IMR-90 (cell line): Measurements from ENCODE around the gene OR4B1. TPM values are rescaled to one million over a fixed set of nuclear protein-coding genes. Genes with fewer than 3 reads are reported as not detected.
"Not testable (repeated sequence)": the region's sequence is repeated elsewhere in the genome, so short reads cannot be mapped to it uniquely, and the experiment has no call there.

Source experiments
- ATAC-seq: fragments of 200-7000 bp; cut with Tn5 transposase; 2 replicates; pipeline ENCODE4 v1.9.1; 2020; ENCODE audit warnings: low read depth, mild to moderate bottlenecking, moderate library complexity
- BruUV-seq: library from RNA; stranded (reverse); fragments of 400-500 nt; replicated peaks from 2 replicates; lab custom pipeline; 2021; lab: Mats Ljungman, UMichigan
- CTCF ChIA-PET: fragments of 300-600 bp; formaldehyde crosslinking; extraction: SDS; loops from one replicate; lab custom pipeline; 2021; ENCODE audit warnings: antibody characterized with exemption; lab: Yijun Ruan, JAX
- POLR2A ChIA-PET: fragments of 300-600 bp; sonication (Branson Sonifier 250); formaldehyde crosslinking; loops from one replicate; lab custom pipeline; 2022; ENCODE audit warnings: antibody characterized with exemption; ENCODE audit not compliant: unreplicated experiment; lab: Charles Lee
- DNase-seq: peaks from one replicate; pipeline ENCODE4 v3.0.0; 2013
- H2AFZ ChIP-seq: replicated peaks from 2 replicates; pipeline ENCODE3; 2013; ENCODE audit warnings: low read length, mild to moderate bottlenecking; ENCODE audit not compliant: poor library complexity
- H2AK5ac ChIP-seq: 2 replicates; pipeline ENCODE4 v1.6.1; 2013; ENCODE audit warnings: low read depth, low read length, inconsistent platforms
- H2AK9ac ChIP-seq: replicated peaks from 2 replicates; pipeline ENCODE3; 2013; ENCODE audit warnings: mild to moderate bottlenecking, low read depth, low read length, moderate library complexity; ENCODE audit not compliant: poor library complexity
- H2BK120ac ChIP-seq: 2 replicates; pipeline ENCODE4 v1.6.1; 2013; ENCODE audit warnings: low read depth, low read length, inconsistent platforms
- H2BK15ac ChIP-seq: 3 replicates; pipeline ENCODE4 v1.6.1; 2013; ENCODE audit warnings: low read depth, low read length, inconsistent platforms
- H2BK20ac ChIP-seq: 2 replicates; pipeline ENCODE4 v1.6.1; 2013; ENCODE audit warnings: low read depth, mild to moderate bottlenecking, inconsistent platforms, low read length, moderate library complexity
- H2BK5ac ChIP-seq: 2 replicates; pipeline ENCODE4 v1.6.1; 2013; ENCODE audit warnings: mild to moderate bottlenecking, low read depth, low read length, inconsistent platforms; ENCODE audit not compliant: poor library complexity, severe bottlenecking
- H3K14ac ChIP-seq: replicated peaks from 2 replicates; pipeline ENCODE4 v1.6.1; 2013; ENCODE audit warnings: low read depth, low read length, inconsistent platforms
- H3K18ac ChIP-seq: 2 replicates; pipeline ENCODE4 v1.6.1; 2013; ENCODE audit warnings: low read depth, low read length, control low read depth
- H3K23ac ChIP-seq: 2 replicates; pipeline ENCODE4 v1.6.1; 2013; ENCODE audit warnings: low read depth, low read length, inconsistent platforms
- H3K27ac ChIP-seq: 2 replicates; pipeline ENCODE4 v1.5.1; 2013; ENCODE audit warnings: mild to moderate bottlenecking, control low read depth, low read length; ENCODE audit not compliant: insufficient read depth
- H3K27me3 ChIP-seq: 2 replicates; pipeline ENCODE4 v1.6.1; 2013; ENCODE audit warnings: low read length; ENCODE audit not compliant: control insufficient read depth, insufficient read depth
- H3K36me3 ChIP-seq: 2 replicates; pipeline ENCODE4 v1.6.1; 2013; ENCODE audit warnings: low read length, mixed read lengths; ENCODE audit not compliant: control insufficient read depth, insufficient read depth
- H3K4ac ChIP-seq: 2 replicates; pipeline ENCODE4 v1.6.1; 2013; ENCODE audit warnings: low read depth, low read length, inconsistent platforms
- H3K4me1 ChIP-seq: 2 replicates; pipeline ENCODE4 v1.6.1; 2013; ENCODE audit warnings: low read length, mixed read lengths; ENCODE audit not compliant: control insufficient read depth, insufficient read depth
- H3K4me2 ChIP-seq: 2 replicates; pipeline ENCODE4 v1.6.1; 2013; ENCODE audit warnings: low read depth, mild to moderate bottlenecking, control low read depth, low read length, moderate library complexity
- H3K4me3 ChIP-seq: 2 replicates; pipeline ENCODE4 v1.5.1; 2013; ENCODE audit warnings: low read depth, mild to moderate bottlenecking, control low read depth, low read length, moderate library complexity; ENCODE audit not compliant: insufficient read depth
- H3K56ac ChIP-seq: 2 replicates; pipeline ENCODE4 v1.6.1; 2013; ENCODE audit warnings: low read length, inconsistent platforms; ENCODE audit not compliant: insufficient read depth; ENCODE audit errors: extremely low read depth
- H3K79me1 ChIP-seq, 2 experiments: 2 replicates each; pipeline ENCODE4 v1.6.1; 2013; ENCODE audit warnings: low read length in 2 of 2, inconsistent platforms in 1 of 2, low read depth in 1 of 2
- H3K9ac ChIP-seq: 2 replicates; pipeline ENCODE4 v1.6.1; 2013; ENCODE audit warnings: low read depth, low read length, control low read depth
- H3K9me1 ChIP-seq: 2 replicates; pipeline ENCODE4 v1.6.1; 2013; ENCODE audit warnings: low read length, inconsistent platforms; ENCODE audit not compliant: insufficient read depth
- H3K9me3 ChIP-seq: 2 replicates; pipeline ENCODE4 v1.6.1; 2013; ENCODE audit warnings: low read length; ENCODE audit not compliant: control insufficient read depth, insufficient read depth
- H4K20me1 ChIP-seq: 2 replicates; pipeline ENCODE4 v1.6.1; 2013; ENCODE audit warnings: low read length, inconsistent platforms; ENCODE audit not compliant: insufficient read depth
- H4K5ac ChIP-seq: 2 replicates; pipeline ENCODE4 v1.6.1; 2013; ENCODE audit warnings: mild to moderate bottlenecking, low read depth, low read length, control low read depth
- H4K8ac ChIP-seq, 2 experiments: 2 replicates each; pipeline ENCODE4 v1.6.1; 2013; ENCODE audit warnings: low read depth in 2 of 2, low read length in 2 of 2, control low read depth in 1 of 2, inconsistent platforms in 1 of 2
- H4K91ac ChIP-seq: 2 replicates; pipeline ENCODE4 v1.6.1; 2013; ENCODE audit warnings: low read depth, low read length, inconsistent platforms; ENCODE audit not compliant: insufficient read depth
- WGBS, 2 experiments: methylation state at CpG; one replicate each; pipeline versions ENCODE4 v1.1.5 to v1.1.7; 2013; ENCODE audit warnings: missing lambda C conversion rate in 2 of 2; ENCODE audit not compliant: insufficient read length in 1 of 2; ENCODE audit errors: extremely low coverage in 2 of 2; 5-methylcytosine and 5-hydroxymethylcytosine counted together
- dilution Hi-C: fragments of 300-500 bp; cut with HindIII; formaldehyde crosslinking; loops from one replicate; pipeline ENCODE4 v1.14.3; 2018; ENCODE audit warnings: low sequenced_read_pairs; ENCODE audit not compliant: unreplicated experiment
- in situ Hi-C: fragments of 300-500 bp; cut with MboI; formaldehyde crosslinking; loops from 3 replicates; pipeline ENCODE4 v1.14.3; 2019; ENCODE audit warnings: low sequenced_read_pairs, inconsistent platforms, mixed read lengths
- intact Hi-C: fragments of 100-400 bp; cut with micrococcal nuclease; formaldehyde crosslinking; loops from 2 replicates; pipeline ENCODE4 v1.10.0; 2022
- polyA plus RNA-seq, 3 experiments: library from polyadenylated mRNA; depleted of rRNA; stranded (reverse); fragments of >200 nt; gene quantifications; 2 replicates each; pipeline ENCODE4 v1.2.3, GENCODE V29; 2012; ENCODE audit warnings: low replicate concordance in 1 of 3
- total RNA-seq: library from RNA; depleted of rRNA; stranded (reverse); fragments of >200 nt; gene quantifications from 2 replicates; pipeline ENCODE4 v1.2.3, GENCODE V29; 2012

The OR4B1 gene
- total and polyA plus RNA-seq, 2 of the 4 experiments (the other 2 are of a cell fraction) = not detected

GRCh38 chr11:48230057-48230456 lies 13.4 kb downstream of the OR4B1 start:
- ATAC-seq, H3K9me1 ChIP-seq, H3K14ac ChIP-seq, H2BK15ac ChIP-seq, H2BK5ac ChIP-seq, H3K9me3 ChIP-seq, H3K79me1 ChIP-seq, H2AFZ ChIP-seq, POLR2A ChIA-PET, H3K36me3 ChIP-seq, H3K18ac ChIP-seq, H4K8ac ChIP-seq, H3K27me3 ChIP-seq, H2AK9ac ChIP-seq, dilution Hi-C loops, intact Hi-C loops, H3K27ac ChIP-seq, H4K91ac ChIP-seq, H3K9ac ChIP-seq, H3K56ac ChIP-seq, H3K4me2 ChIP-seq, H3K4ac ChIP-seq, BruUV-seq, H2BK120ac ChIP-seq, H2AK5ac ChIP-seq, H3K23ac ChIP-seq, H2BK20ac ChIP-seq, H3K4me1 ChIP-seq, H4K5ac ChIP-seq, CTCF ChIA-PET, H4K20me1 ChIP-seq, DNase-seq, H3K4me3 ChIP-seq, in situ Hi-C loops: not testable (repeated sequence)
- no CpG with 5 or more reads among the region's 11 CpGs for WGBS, 2 experiments
